ENCODE measurements around the gene TMPRSS7. TPM values are rescaled to one million over a fixed set of nuclear protein-coding genes. Genes with fewer than 3 reads are reported as not detected.

TMPRSS7 gene
- total and polyA plus RNA-seq, 2 donors, result 0.05 to 0.09 TPM

- H3K4me3 ChIP-seq (ENCODE audit: low read length in 2 of 2), result no peak overlapping the region
- WGBS, result 98% methylated on average over 2 of the region's 2 CpGs
- no peaks in the 10 kb centered on the region for H3K9me3 ChIP-seq (ENCODE audit: control insufficient read depth in 2 of 2, insufficient read depth in 1 of 2, low read length in 1 of 2)
- no peaks in the 10 kb centered on the region for H3K27me3 ChIP-seq (ENCODE audit: control insufficient read depth in 2 of 2, insufficient read depth in 1 of 2, low read length in 1 of 2)
- no peak overlapping the region for H3K27ac ChIP-seq (ENCODE audit: low read depth in 1 of 2, low read length in 1 of 2)
- peaks cover 3 to 6% of the 10 kb centered on the region in 2 donors for H3K4me1 ChIP-seq (ENCODE audit: control insufficient read depth in 2 of 2, insufficient read depth in 2 of 2, low read length in 2 of 2)
- DNase-seq (ENCODE audit: low read depth in 6 of 9, low spot score in 9 of 9), result no peak
- H3K36me3 ChIP-seq (ENCODE audit: control insufficient read depth in 2 of 2, insufficient read depth in 2 of 2, low read length in 1 of 2), result no peaks in the 10 kb centered on the region
Measured at GRCh38 chr3:112009670-112010069, 24.9 kb upstream of the TMPRSS7 start.

- H3K4me3 ChIP-seq (ENCODE audit: low read length in 2 of 2), result no peak overlapping the region
- no peaks in the 10 kb centered on the region for H3K27me3 ChIP-seq (ENCODE audit: control insufficient read depth in 2 of 2, insufficient read depth in 1 of 2, low read length in 1 of 2)
- H3K27ac ChIP-seq (ENCODE audit: low read depth in 1 of 2, low read length in 1 of 2), result no peak overlapping the region
- H3K4me1 ChIP-seq (ENCODE audit: control insufficient read depth in 2 of 2, insufficient read depth in 2 of 2, low read length in 2 of 2), result peaks cover 3 to 6% of the 10 kb centered on the region in 2 donors
- 90% methylated on average over 3 of the region's 3 CpGs for WGBS
- DNase-seq (ENCODE audit: low read depth in 6 of 9, low spot score in 9 of 9), result no peak
- no peaks in the 10 kb centered on the region for H3K36me3 ChIP-seq (ENCODE audit: control insufficient read depth in 2 of 2, insufficient read depth in 2 of 2, low read length in 1 of 2)
- H3K9me3 ChIP-seq (ENCODE audit: control insufficient read depth in 2 of 2, insufficient read depth in 1 of 2, low read length in 1 of 2), result no peaks in the 10 kb centered on the region
Measured at GRCh38 chr3:112010636-112011035, 23.9 kb upstream of the TMPRSS7 start.

GRCh38 chr3:112011376-112011940 is 23.1 kb upstream of the TMPRSS7 start:
- Histone ChIP-seq H3K27ac (ENCODE audit: low read depth in 1 of 2, low read length in 1 of 2) (no peak overlapping the region), H3K4me1 (ENCODE audit: control insufficient read depth in 2 of 2, insufficient read depth in 2 of 2, low read length in 2 of 2) (peaks cover 3 to 6% of the 10 kb centered on the region in 2 donors), H3K9me3 (ENCODE audit: control insufficient read depth in 2 of 2, insufficient read depth in 1 of 2, low read length in 1 of 2) (no peaks in the 10 kb centered on the region), H3K36me3 (ENCODE audit: control insufficient read depth in 2 of 2, insufficient read depth in 2 of 2, low read length in 1 of 2) (no peaks in the 10 kb centered on the region), H3K27me3 (ENCODE audit: control insufficient read depth in 2 of 2, insufficient read depth in 1 of 2, low read length in 1 of 2) (no peaks in the 10 kb centered on the region), H3K4me3 (ENCODE audit: low read length in 2 of 2) (no peak overlapping the region)
- DNase-seq (ENCODE audit: low read depth in 6 of 9, low spot score in 9 of 9), result no peak
- WGBS, result 92% methylated on average over 6 of the region's 6 CpGs

GRCh38 chr3:112012205-112012992 is 22.1 kb upstream of the TMPRSS7 start:
- H3K4me3 ChIP-seq (ENCODE audit: low read length in 2 of 2), result no peak overlapping the region
- no peaks in the 10 kb centered on the region for H3K36me3 ChIP-seq (ENCODE audit: control insufficient read depth in 2 of 2, insufficient read depth in 2 of 2, low read length in 1 of 2)
- H3K27ac ChIP-seq (ENCODE audit: low read depth in 1 of 2, low read length in 1 of 2), result no peak overlapping the region
- H3K4me1 ChIP-seq (ENCODE audit: control insufficient read depth in 2 of 2, insufficient read depth in 2 of 2, low read length in 2 of 2), result peaks cover 3 to 6% of the 10 kb centered on the region in 2 donors
- no peak for DNase-seq (ENCODE audit: low read depth in 6 of 9, low spot score in 9 of 9)
- H3K9me3 ChIP-seq (ENCODE audit: control insufficient read depth in 2 of 2, insufficient read depth in 1 of 2, low read length in 1 of 2), result no peaks in the 10 kb centered on the region
- whole genome bisulfite sequencing, result 90% methylated on average over 6 of the region's 6 CpGs
- H3K27me3 ChIP-seq (ENCODE audit: control insufficient read depth in 2 of 2, insufficient read depth in 1 of 2, low read length in 1 of 2), result no peaks in the 10 kb centered on the region

- no peaks in the 10 kb centered on the region for H3K9me3 ChIP-seq (ENCODE audit: control insufficient read depth in 2 of 2, insufficient read depth in 1 of 2, low read length in 1 of 2)
- no peak overlapping the region for H3K27ac ChIP-seq (ENCODE audit: low read depth in 1 of 2, low read length in 1 of 2)
- 49% methylated on average over 19 of the region's 19 CpGs for WGBS
- peaks cover 3 to 6% of the 10 kb centered on the region in 2 donors for H3K4me1 ChIP-seq (ENCODE audit: control insufficient read depth in 2 of 2, insufficient read depth in 2 of 2, low read length in 2 of 2)
- H3K4me3 ChIP-seq (ENCODE audit: low read length in 2 of 2), result no peak overlapping the region
- peak; percentile 38 to 86 (median 61) for DNase-seq (ENCODE audit: low read depth in 6 of 9, low spot score in 9 of 9)
- H3K36me3 ChIP-seq (ENCODE audit: control insufficient read depth in 2 of 2, insufficient read depth in 2 of 2, low read length in 1 of 2), result no peaks in the 10 kb centered on the region
- H3K27me3 ChIP-seq (ENCODE audit: control insufficient read depth in 2 of 2, insufficient read depth in 1 of 2, low read length in 1 of 2), result no peaks in the 10 kb centered on the region
Measured at GRCh38 chr3:112013058-112013783, 21.3 kb upstream of the TMPRSS7 start.

- H3K4me1 ChIP-seq (ENCODE audit: control insufficient read depth in 2 of 2, insufficient read depth in 2 of 2, low read length in 2 of 2), result peaks cover 3 to 6% of the 10 kb centered on the region in 2 donors
- H3K36me3 ChIP-seq (ENCODE audit: control insufficient read depth in 2 of 2, insufficient read depth in 2 of 2, low read length in 1 of 2), result no peaks in the 10 kb centered on the region
- no peak overlapping the region for H3K27ac ChIP-seq (ENCODE audit: low read depth in 1 of 2, low read length in 1 of 2)
- no peak overlapping the region for H3K4me3 ChIP-seq (ENCODE audit: low read length in 2 of 2)
- H3K27me3 ChIP-seq (ENCODE audit: control insufficient read depth in 2 of 2, insufficient read depth in 1 of 2, low read length in 1 of 2), result no peaks in the 10 kb centered on the region
- no peaks in the 10 kb centered on the region for H3K9me3 ChIP-seq (ENCODE audit: control insufficient read depth in 2 of 2, insufficient read depth in 1 of 2, low read length in 1 of 2)
- 82% methylated on average over 5 of the region's 5 CpGs for WGBS
- DNase-seq (ENCODE audit: low read depth in 6 of 9, low spot score in 9 of 9), result peak in 1 of 9 donors; percentile 14
Measured at GRCh38 chr3:112013784-112014143, 20.8 kb upstream of the TMPRSS7 start.

GRCh38 chr3:112017091-112017490 is 17.4 kb upstream of the TMPRSS7 start:
- no peaks in the 10 kb centered on the region for H3K9me3 ChIP-seq (ENCODE audit: control insufficient read depth in 2 of 2, insufficient read depth in 1 of 2, low read length in 1 of 2)
- peaks cover 3 to 6% of the 10 kb centered on the region in 2 donors for H3K4me1 ChIP-seq (ENCODE audit: control insufficient read depth in 2 of 2, insufficient read depth in 2 of 2, low read length in 2 of 2)
- no peaks in the 10 kb centered on the region for H3K27me3 ChIP-seq (ENCODE audit: control insufficient read depth in 2 of 2, insufficient read depth in 1 of 2, low read length in 1 of 2)
- DNase-seq (ENCODE audit: low read depth in 6 of 9, low spot score in 9 of 9), result no peak
- H3K36me3 ChIP-seq (ENCODE audit: control insufficient read depth in 2 of 2, insufficient read depth in 2 of 2, low read length in 1 of 2), result no peaks in the 10 kb centered on the region
- H3K27ac ChIP-seq (ENCODE audit: low read depth in 1 of 2, low read length in 1 of 2), result no peak overlapping the region
- H3K4me3 ChIP-seq (ENCODE audit: low read length in 2 of 2), result no peak overlapping the region

GRCh38 chr3:112018712-112019111 is 15.8 kb upstream of the TMPRSS7 start:
- no peak overlapping the region for H3K27ac ChIP-seq (ENCODE audit: low read depth in 1 of 2, low read length in 1 of 2)
- no peaks in the 10 kb centered on the region for H3K27me3 ChIP-seq (ENCODE audit: control insufficient read depth in 2 of 2, insufficient read depth in 1 of 2, low read length in 1 of 2)
- 97% methylated on average over 4 of the region's 4 CpGs for WGBS
- H3K9me3 ChIP-seq (ENCODE audit: control insufficient read depth in 2 of 2, insufficient read depth in 1 of 2, low read length in 1 of 2), result no peaks in the 10 kb centered on the region
- no peaks in the 10 kb centered on the region for H3K36me3 ChIP-seq (ENCODE audit: control insufficient read depth in 2 of 2, insufficient read depth in 2 of 2, low read length in 1 of 2)
- no peak for DNase-seq (ENCODE audit: low read depth in 6 of 9, low spot score in 9 of 9)
- H3K4me1 ChIP-seq (ENCODE audit: control insufficient read depth in 2 of 2, insufficient read depth in 2 of 2, low read length in 2 of 2), result no peaks in the 10 kb centered on the region
- no peak overlapping the region for H3K4me3 ChIP-seq (ENCODE audit: low read length in 2 of 2)

- no peaks in the 10 kb centered on the region for H3K4me1 ChIP-seq (ENCODE audit: control insufficient read depth in 2 of 2, insufficient read depth in 2 of 2, low read length in 2 of 2)
- WGBS, result 94% methylated on average over 1 of the region's 1 CpG
Measured at GRCh38 chr3:112019716-112020115, 14.8 kb upstream of the TMPRSS7 start.

More at GRCh38 chr3:112019716-112020115, 14.8 kb upstream of the TMPRSS7 start:
- Histone ChIP-seq H3K27ac (ENCODE audit: low read depth in 1 of 2, low read length in 1 of 2) (no peak overlapping the region), H3K36me3 (ENCODE audit: control insufficient read depth in 2 of 2, insufficient read depth in 2 of 2, low read length in 1 of 2) (no peaks in the 10 kb centered on the region), H3K27me3 (ENCODE audit: control insufficient read depth in 2 of 2, insufficient read depth in 1 of 2, low read length in 1 of 2) (no peaks in the 10 kb centered on the region), H3K4me3 (ENCODE audit: low read length in 2 of 2) (no peak overlapping the region), H3K9me3 (ENCODE audit: control insufficient read depth in 2 of 2, insufficient read depth in 1 of 2, low read length in 1 of 2) (no peaks in the 10 kb centered on the region)
- no peak for DNase-seq (ENCODE audit: low read depth in 6 of 9, low spot score in 9 of 9)
